ENCODE results near the gene C20orf96.
"Not testable (repeated sequence)": the region's sequence is repeated elsewhere in the genome, so short reads cannot be mapped to it uniquely, and the experiment has no call there.

Gene C20orf96

DNA sequence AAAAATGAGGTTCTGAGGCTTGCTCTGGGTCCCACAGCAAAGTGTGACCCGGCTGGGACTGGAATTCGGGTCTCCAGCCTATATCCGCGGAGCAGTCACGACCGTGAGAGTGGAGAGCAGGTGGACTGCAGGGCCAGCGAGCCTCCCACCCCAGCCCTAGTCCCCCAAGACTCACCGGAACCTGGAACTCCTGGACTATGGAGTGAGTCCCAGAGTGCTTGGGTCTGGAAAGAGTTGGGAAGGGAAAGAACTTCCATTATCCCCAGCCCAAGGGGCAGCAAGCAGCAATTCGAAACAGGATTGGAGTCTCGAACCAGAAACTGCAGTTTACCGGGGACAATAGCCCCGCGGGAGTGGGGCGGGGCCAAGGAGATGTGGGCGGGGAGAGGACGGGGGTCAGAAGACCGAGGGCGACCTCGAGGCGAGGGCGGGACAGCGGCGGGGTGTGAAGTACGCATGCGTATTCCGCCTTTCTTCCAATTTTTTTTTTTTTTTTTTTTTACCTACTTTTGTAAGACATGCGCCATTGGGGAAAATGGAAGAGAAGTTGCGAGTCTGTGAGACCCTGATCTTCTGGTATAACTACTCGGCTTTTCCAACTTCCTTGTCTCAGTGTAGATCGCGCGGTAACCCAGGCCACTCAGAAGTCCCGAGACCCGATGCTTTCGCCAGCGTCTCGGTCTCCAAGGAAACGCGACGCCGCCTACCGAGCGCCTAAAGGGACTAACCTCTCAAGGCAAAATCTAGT, at the start of gene C20orf96:
TSS of gene C20orf96 (minus strand) at position 667 of the 748 bp plus-strand sequence. CDS start at position 527, 140 bp downstream.
- Histone ChIP-seq H3K4me2 (peak within 1 kb of the TSS; percentile 44), H3K27ac (peak within 1 kb of the TSS; percentile 19; the same call in 1 of the 2 replicates), H3K36me3 (ENCODE audit: insufficient read depth) (no peaks in the 10 kb centered on the region), H3K79me2 (ENCODE audit: insufficient read depth, low read depth) (no peaks in the 10 kb centered on the region), H3K4me1 (ENCODE audit: low read depth, poor library complexity, severe bottlenecking) (peaks cover 15% of the 10 kb centered on the region), H4K20me1 (ENCODE audit: insufficient read depth) (no peaks in the 10 kb centered on the region), H2AFZ (ENCODE audit: low read depth) (peak within 1 kb of the TSS; percentile 98), H3K27me3 (ENCODE audit: insufficient read depth, low read depth) (no peaks in the 10 kb centered on the region), H3K9ac (peak within 1 kb of the TSS; percentile 67), H3K4me3 (IDR thresholded peaks at IDR 0.05; ENCODE audit: insufficient read depth, low read depth, low read length) (no peak within 1 kb of the TSS)
- TF ChIP-seq CTCF (conservative IDR thresholded peaks at IDR 0.05; ENCODE audit: low read depth, low read length): no peak

GRCh38 chr20:336040-336439, 45.5 kb upstream of the C20orf96 start:
- not testable (repeated sequence) for H4K20me1 ChIP-seq (ENCODE audit: insufficient read depth); H3K27me3 ChIP-seq (ENCODE audit: insufficient read depth, low read depth); H2AFZ ChIP-seq (ENCODE audit: low read depth); H3K36me3 ChIP-seq (ENCODE audit: insufficient read depth); H3K9ac ChIP-seq; H3K4me3 ChIP-seq (IDR thresholded peaks at IDR 0.05; ENCODE audit: insufficient read depth, low read depth, low read length); H3K27ac ChIP-seq; H3K4me1 ChIP-seq (ENCODE audit: low read depth, poor library complexity, severe bottlenecking); H3K79me2 ChIP-seq (ENCODE audit: insufficient read depth, low read depth); H3K4me2 ChIP-seq

- H3K4me1 ChIP-seq (ENCODE audit: low read depth, poor library complexity, severe bottlenecking): peaks cover 9% of the 10 kb centered on the region
- H3K79me2 ChIP-seq (ENCODE audit: insufficient read depth, low read depth): no peaks in the 10 kb centered on the region
- H3K4me2 ChIP-seq: no peak overlapping the region
- no peaks in the 10 kb centered on the region for H3K27me3 ChIP-seq (ENCODE audit: insufficient read depth, low read depth)
- no peaks in the 10 kb centered on the region for H3K36me3 ChIP-seq (ENCODE audit: insufficient read depth)
- H3K4me3 ChIP-seq (IDR thresholded peaks at IDR 0.05; ENCODE audit: insufficient read depth, low read depth, low read length): no peak overlapping the region
- no peak for TF ChIP-seq CTCF (conservative IDR thresholded peaks at IDR 0.05; ENCODE audit: low read depth, low read length)
- H3K27ac ChIP-seq: no peak overlapping the region
- no peak overlapping the region for H3K9ac ChIP-seq
- no peaks in the 10 kb centered on the region for H4K20me1 ChIP-seq (ENCODE audit: insufficient read depth)
- no peak overlapping the region for H2AFZ ChIP-seq (ENCODE audit: low read depth)
These were observed 44.0 kb upstream of the C20orf96 start for GRCh38 chr20:334578-334977.

DNA sequence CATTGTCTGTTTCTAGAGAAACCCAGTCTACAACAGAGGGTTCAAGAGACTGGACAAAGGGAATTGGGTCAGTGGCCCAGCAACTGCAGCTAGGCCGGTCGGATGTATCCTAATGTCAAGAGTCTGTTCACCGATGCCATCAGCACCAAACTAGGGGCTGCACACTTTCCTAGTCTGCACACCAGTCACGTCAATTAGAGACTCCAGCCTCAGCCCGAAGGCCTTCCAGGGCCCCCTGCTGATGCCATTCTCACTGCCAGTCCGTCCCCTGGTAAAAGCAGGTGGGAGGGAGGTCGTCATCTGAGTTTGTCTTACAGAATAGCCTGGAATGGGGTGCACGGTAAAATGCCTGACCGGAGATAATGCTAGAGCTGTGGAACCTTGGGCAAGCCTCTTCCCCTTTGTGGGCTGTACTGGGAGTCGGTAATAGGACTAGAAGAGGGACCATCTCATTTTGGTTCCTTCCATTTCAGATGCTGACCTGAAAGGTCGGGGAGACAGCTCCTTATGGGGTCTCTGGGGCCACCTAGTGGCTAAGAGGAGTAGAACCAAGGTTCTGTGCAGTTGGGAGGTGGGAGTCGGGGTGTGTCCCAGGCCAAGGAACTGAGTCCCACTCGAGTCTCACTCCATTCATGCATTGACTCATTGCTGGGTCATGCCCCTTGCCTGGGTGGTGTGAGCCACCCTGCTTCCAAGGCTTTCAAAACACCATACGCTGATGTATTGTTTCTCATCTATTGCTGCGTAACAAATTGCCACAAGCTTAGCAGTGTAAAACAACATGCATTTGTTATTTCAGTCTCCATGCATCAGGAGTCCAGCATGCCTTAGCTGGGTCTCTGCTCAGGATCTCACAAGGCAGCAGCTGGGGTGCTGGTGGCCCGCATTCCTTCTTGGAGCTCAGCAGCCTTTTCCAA, 39.9 kb upstream of the C20orf96 start:
- H3K4me2 ChIP-seq: no peak overlapping the region
- no peaks in the 10 kb centered on the region for H3K36me3 ChIP-seq (ENCODE audit: insufficient read depth)
- no peaks in the 10 kb centered on the region for H3K27me3 ChIP-seq (ENCODE audit: insufficient read depth, low read depth)
- no peak overlapping the region for H3K9ac ChIP-seq
- H2AFZ ChIP-seq (ENCODE audit: low read depth): no peak overlapping the region
- H3K4me3 ChIP-seq (IDR thresholded peaks at IDR 0.05; ENCODE audit: insufficient read depth, low read depth, low read length): no peak overlapping the region
- peaks cover 15% of the 10 kb centered on the region for H3K4me1 ChIP-seq (ENCODE audit: low read depth, poor library complexity, severe bottlenecking)
- peaks cover 5% of the 10 kb centered on the region; the same call in 1 of the 2 replicates for H3K79me2 ChIP-seq (ENCODE audit: insufficient read depth, low read depth)
- peak; percentile 87 for TF ChIP-seq CTCF (conservative IDR thresholded peaks at IDR 0.05; ENCODE audit: low read depth, low read length)
- no peaks in the 10 kb centered on the region for H4K20me1 ChIP-seq (ENCODE audit: insufficient read depth)
- no peak overlapping the region for H3K27ac ChIP-seq
